HG02852 (cell line): ENCODE measurements around the gene ZNF10.
A peak's percentile ranks its signal among the peaks of the same experiment; 100 is the strongest.

ENCODE experiments used
- ATAC-seq: cut with Tn5 transposase; IDR thresholded peaks from one replicate; pipeline ENCODE4 v1.9.1; 2021; ENCODE audit warnings: mild to moderate bottlenecking, moderate library complexity; ENCODE audit not compliant: unreplicated experiment

Gene ZNF10

DNA sequence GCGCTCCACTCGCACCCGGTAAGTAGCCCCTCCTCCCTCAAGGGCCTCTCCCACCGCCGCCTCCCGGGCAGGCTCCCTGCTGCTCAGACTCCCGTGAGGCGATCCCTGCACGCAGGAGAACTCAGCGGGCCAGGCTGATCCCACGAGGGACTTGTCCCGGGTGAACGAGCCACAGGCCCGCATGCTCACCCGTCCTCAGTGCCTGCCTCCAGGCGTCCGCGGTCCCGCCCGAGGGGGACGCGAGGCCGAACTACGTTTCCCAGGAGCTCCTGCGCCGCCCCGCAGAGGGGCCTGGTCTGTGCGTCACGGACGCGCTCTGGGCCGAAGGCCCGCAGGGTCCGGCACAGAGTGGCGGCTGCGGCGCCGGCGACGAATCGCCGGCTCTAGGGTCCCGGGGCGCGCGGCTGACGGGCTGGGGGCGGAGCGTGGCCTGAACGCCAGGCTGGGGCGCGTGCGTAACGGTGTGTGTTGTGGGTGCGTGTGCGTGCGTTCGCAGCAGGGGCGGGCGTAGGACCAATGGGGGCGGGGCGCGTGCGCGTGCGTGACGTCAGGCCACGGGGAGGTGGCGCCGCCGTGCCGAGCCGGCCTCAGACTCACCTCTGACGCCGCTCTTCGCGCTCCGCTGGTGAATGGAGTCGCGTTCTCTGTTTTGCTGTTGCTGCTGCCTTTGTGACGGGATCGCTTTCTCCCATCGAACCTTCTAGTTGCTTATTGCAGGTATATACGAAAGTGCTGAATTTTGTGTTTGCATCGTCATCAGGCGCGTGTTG lies at the start of gene ZNF10, which contains the start of gene ZNF891:
Gene ZNF10, plus strand, starts transcription at position 590 of the 770 bp plus-strand sequence. CDS start 13,866 bp downstream, outside the sequence.
Gene ZNF891, minus strand, starts transcription at position 237 of the 770 bp plus-strand sequence. CDS start 8,356 bp downstream, outside the sequence.
- peak; percentile 88 for ATAC-seq

GRCh38 chr12:133081159-133081780 lies 49.2 kb upstream of the ZNF10 start:
- ATAC-seq, result no peak

- ATAC-seq, result no peak
Observed at GRCh38 chr12:133083345-133083744, 47.1 kb upstream of the ZNF10 start.

DNA sequence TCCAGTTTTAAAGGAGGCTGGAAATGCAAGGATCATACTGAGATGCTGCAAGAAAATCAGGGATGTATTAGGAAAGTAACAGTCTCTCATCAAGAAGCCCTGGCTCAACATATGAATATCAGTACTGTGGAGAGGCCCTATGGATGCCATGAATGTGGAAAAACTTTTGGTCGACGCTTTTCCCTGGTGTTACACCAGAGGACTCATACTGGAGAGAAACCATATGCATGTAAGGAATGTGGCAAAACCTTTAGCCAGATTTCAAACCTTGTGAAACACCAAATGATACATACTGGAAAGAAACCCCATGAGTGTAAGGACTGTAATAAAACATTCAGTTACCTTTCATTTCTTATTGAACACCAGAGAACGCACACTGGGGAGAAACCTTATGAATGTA lies 24.8 kb upstream of the ZNF10 start:
- ATAC-seq, result no peak

DNA sequence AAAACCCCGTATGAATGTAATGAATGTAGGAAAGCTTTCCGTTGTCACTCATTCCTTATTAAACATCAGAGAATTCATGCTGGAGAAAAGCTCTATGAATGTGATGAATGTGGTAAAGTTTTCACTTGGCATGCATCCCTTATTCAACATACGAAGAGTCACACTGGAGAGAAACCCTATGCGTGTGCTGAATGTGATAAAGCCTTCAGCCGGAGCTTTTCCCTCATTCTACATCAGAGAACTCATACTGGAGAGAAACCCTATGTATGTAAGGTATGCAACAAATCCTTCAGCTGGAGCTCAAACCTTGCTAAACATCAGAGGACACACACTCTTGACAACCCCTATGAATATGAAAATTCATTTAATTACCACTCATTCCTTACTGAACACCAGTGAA lies 24.2 kb upstream of the ZNF10 start:
- ATAC-seq, result no peak

DNA sequence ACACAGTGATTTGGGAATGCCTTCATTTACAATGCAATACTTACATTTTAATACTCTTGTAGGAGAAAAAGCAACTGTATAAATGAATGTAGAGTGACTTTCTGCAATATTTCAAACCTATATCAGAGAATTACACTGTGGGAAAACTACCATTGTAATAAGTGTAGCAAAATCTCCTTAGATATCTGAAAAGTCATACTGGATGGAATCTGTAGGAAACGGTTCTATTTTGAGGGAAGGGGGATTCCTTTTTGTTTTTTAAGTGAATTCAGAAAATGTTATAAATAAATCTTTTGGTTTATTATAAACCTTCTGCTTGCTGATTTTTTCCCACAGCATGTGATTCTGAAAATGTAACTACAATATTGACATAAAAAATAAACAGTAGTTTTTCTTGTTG lies 23.3 kb upstream of the ZNF10 start:
- no peak for ATAC-seq

DNA sequence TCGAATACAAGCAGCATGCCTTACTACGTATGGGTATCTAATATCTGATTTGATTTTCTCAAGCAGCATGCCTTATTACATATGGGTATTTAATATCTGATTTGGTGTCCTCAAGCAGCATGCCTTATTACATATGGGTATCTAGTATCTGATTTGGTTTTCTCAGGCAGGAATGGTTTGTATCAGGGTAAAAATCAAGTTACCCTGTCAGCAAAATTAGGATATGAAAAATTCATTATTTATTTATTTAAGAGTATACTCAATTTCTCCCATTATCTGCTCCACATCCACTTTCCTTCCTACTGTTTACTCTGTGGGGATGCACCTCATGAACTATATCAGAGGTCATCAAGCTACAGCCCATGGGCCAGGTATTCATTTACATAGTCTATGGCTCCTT lies 22.3 kb upstream of the ZNF10 start:
- no peak for ATAC-seq

GRCh38 chr12:133120385-133121191 lies 9.8 kb upstream of the ZNF10 start:
- no peak for ATAC-seq

DNA sequence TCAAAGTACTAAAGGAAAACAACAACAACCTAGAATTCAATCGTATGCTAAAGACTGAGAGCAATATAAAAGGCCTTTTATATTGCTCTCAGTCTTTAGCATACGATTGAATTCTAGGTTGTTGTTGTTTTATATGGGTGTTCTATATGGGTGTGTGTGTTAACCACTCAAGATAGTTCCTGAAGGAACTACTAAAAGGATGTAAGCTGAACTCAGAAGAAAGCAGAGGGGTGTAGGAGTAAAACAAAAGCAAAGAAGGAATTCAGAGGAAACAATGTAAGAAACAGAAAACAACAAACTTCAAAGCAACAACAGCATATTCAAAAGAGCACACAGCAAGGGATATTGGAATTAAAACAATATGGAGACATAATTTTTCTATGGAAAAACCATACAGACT lies 5.8 kb upstream of the ZNF10 start:
- no peak for ATAC-seq

DNA sequence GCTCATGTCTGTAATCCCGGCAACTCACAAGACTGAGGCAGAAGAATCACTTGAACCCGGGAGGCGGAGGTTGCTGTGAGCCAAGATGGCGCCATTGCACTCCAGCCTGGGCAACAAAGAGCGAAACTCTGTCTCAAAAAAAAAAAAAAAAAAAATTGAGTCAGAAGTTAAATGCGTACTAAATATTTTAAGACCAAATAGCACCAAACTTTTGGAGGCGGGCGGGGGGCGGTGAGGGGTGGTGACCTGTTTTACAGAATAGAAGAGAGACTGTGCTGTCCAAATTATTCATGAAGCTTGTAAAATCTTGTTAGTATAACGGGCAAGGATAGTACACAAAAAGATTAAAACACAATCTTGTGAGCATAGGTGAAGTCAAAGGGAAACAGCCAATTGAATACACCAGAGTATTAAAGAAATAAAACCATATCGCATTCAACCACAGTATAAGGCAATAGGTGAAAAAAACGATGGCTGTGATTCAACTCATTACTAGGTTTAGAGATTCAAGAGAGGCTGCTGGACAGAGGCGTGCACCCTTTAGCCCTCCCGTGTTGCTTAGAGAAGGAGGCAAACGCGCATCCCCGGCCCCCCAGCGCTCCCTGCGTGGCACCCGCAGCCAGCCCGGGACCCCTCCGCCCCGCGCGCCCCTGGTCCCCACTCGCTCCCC lies 924 bp upstream of the ZNF10 start:
- peak; percentile 1 for ATAC-seq

DNA sequence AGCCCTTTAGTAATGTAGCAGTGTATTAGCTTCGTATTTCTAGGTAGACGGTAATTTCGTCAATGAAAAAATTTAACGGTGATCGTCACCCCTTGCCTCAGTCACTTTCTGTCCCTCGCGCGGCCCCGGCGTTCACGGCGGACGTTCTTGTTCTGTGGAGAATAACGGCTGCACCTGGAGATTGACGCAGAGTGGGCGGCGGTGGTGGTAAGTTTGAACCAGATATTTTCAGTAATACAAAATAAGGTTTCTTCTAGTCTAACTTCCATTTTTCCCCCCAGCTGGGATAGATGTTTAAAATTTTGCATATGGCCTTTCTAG lies 341 bp downstream of the ZNF10 start:
- peak; percentile 9 for ATAC-seq

DNA sequence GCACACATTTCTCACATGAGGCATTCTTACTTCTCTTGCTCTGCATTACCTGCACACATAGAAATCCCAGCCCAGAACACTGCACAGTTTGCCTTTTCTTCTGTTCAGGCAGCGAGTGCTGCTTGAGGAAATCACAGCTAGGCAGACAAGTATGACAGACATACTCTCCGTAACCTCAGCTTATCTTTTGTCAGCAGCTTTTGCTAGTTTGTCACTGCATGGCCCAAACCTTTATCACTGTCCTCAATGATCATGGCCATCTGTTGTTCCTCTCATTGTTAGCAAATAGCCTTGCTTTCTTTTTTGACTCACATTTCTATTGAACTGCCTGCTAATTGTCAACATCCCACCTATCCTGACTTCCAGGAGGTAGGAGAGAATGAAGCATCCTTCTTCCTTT lies 5.3 kb downstream of the ZNF10 start:
- no peak for ATAC-seq

DNA sequence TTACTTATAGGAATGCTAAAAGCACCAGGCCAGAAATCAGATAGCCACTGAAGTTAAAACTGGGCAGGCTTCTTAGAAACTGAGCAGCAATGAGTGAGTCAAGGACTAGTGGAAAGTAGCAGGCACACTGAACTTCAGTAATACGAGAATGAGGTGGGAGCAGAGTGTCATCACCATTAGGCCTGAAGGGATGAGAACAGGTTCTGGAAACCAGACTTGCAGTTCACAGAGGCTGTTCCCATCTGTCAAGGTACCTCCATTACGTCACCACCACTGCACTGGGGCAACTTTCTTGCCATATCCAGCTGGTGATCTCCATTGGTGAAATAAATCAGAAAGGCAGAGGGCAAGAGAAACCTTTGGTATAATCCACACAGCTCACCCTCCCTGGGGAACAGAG lies 15.6 kb downstream of the ZNF10 start:
- ATAC-seq, result no peak

DNA sequence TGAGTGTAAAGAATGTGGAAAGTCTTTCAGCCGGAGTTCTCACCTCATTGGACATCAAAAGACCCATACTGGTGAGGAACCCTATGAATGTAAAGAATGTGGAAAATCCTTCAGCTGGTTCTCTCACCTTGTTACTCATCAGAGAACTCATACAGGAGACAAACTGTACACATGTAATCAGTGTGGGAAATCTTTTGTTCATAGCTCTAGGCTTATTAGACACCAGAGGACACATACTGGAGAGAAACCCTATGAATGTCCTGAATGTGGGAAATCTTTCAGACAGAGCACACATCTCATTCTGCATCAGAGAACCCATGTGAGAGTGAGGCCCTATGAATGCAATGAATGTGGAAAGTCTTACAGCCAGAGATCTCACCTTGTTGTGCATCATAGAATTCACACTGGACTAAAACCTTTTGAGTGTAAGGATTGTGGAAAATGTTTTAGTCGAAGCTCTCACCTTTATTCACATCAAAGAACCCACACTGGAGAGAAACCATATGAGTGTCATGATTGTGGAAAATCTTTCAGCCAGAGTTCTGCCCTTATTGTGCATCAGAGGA lies 25.8 kb downstream of the ZNF10 start:
- ATAC-seq, result no peak

DNA sequence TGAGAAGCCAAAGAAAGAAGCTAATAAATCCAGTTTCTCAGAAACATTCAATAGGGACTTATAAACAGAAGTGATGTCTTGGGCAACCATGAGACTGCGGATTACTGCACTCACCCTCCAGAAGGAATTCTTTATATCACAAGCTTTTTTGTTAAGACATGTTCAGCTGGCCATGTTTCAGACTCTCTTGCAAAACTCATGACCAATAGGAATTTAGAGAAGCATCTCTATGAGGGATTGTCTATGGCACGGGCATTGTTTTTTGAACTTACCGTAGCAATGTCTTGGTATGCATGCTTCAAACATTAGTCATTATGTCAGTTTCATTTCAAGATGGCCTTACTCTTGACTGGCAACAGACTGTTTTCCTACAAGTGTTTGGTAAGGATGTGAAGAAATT lies 35.3 kb downstream of the ZNF10 start:
- ATAC-seq, result no peak

DNA sequence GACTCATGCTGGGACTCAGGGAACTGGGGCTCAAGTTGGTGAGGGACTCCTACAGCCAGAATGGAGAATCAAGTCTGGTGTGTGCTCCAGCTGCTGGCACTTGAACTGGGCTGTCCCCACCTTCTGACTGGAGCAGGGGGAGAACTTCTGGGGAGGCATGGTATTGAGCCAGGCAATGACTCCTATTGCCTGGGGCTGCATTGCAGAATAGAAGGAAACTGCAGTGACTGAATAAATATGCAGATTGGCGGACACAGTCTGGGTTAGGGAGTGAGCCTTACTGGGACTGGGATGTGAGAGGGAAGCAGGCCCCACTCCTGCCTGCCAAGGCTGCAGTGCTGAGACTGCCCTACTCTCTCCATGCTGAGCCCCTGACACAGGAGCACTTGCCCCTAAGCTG lies 42.1 kb downstream of the ZNF10 start:
- no peak for ATAC-seq

DNA sequence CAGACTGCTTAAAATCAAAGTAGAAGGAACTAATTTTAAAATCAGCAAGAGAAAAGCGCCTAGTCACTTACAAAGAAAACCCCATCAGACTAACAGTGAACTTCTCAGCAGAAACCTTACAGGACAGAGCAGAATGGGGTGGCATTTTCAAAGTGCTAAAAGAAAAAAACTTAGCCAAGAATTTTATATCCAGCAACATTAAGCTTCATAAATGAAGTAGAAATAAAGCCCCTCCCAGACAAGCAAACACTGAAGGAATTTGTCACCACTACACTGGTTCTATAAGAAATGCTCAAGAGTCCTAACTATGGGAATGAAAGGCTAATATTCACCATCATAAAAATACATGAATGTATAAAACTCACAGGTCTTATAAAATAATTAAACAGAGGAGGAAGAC lies 44.5 kb downstream of the ZNF10 start:
- no peak for ATAC-seq

DNA sequence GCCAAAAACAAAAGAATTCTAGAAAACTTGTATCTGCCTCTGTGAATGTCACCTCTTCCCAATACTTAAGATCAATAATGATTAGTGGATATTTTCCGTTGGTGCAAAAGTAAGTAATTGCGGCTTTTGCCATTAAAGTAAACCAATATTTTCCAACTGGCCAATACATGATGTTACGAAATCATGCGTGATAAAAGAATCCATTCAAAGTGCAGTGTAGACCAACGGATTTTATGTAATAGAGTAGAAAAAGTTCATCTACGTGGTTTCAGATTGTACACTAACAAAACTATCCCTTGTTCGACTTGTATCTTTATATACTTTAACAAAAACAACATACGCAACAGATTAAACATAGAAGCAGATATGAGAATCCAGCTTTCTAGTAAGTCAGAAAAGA lies 50.2 kb downstream of the ZNF10 start:
- ATAC-seq, result no peak

- ATAC-seq, result peak; percentile 98
Observed at GRCh38 chr12:133181238-133181959, 51.0 kb downstream of the ZNF10 start, which contains the start of gene ZNF268. ZNF268 (plus strand) TSS chr12:133181495; CDS start chr12:133181998, 503 bp downstream.

DNA sequence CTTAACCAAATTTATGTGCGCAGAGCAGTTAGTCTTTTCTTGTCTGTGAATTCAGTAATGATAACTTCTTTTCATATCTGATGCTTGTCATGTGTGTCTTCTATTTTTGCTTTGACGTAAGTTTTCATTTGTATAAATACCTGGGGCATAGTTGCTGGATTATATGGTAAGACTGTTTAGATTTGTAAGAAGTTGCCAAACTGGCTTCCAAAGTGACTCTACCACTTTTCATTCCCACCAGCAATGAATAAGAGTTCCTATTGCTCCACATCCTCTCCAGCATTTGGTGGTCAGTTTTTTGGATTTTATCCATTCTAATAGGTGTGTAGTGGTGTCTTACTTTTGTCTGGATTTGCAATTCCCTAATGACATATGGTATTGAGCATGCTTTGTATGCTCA lies 59.7 kb downstream of the ZNF10 start:
- ATAC-seq, result no peak
